OCI-LY7 (cell line): ENCODE data around the gene INTS7. TPM values are rescaled to one million over a fixed set of nuclear protein-coding genes. Genes with fewer than 3 reads are reported as not detected.
"Not testable (repeated sequence)": the region's sequence is repeated elsewhere in the genome, so short reads cannot be mapped to it uniquely, and the experiment has no call there.

Experiments
- BruUV-seq: library from RNA; stranded (reverse); fragments of 400-500 nt; replicated peaks from 2 replicates; lab custom pipeline; 2021; lab: Mats Ljungman, UMichigan
- CTCF ChIA-PET: fragments of 300-600 bp; sonication (Branson Sonifier 250); formaldehyde crosslinking; loops from one replicate; lab custom pipeline; 2022; ENCODE audit warnings: antibody characterized with exemption; ENCODE audit not compliant: unreplicated experiment; lab: Charles Lee
- POLR2A ChIA-PET: fragments of 300-600 bp; sonication (Branson Sonifier 250); formaldehyde crosslinking; loops from one replicate; lab custom pipeline; 2022; ENCODE audit warnings: antibody characterized with exemption; lab: Charles Lee
- DNase-seq: peaks from one replicate; pipeline ENCODE4 v3.0.0-alpha.2; 2015; ENCODE audit warnings: low spot score
- H2AFZ ChIP-seq: fragments of 200-600 bp; sonication (generic), shearing (Covaris generic); 2 replicates; pipeline ENCODE4 v1.6.1; 2014; ENCODE audit warnings: mild to moderate bottlenecking, antibody characterized with exemption, low read length, moderate library complexity
- H3K27ac ChIP-seq: fragments of 200-600 bp; sonication (generic); 2 replicates; pipeline ENCODE4 v1.5.1; 2014; ENCODE audit warnings: mixed run types, low read depth, mild to moderate bottlenecking, moderate library complexity, low read length, inconsistent platforms; ENCODE audit not compliant: poor library complexity, severe bottlenecking
- H3K36me3 ChIP-seq: fragments of 200-600 bp; sonication (generic); 2 replicates; pipeline ENCODE4 v1.6.1; 2014; ENCODE audit warnings: mild to moderate bottlenecking, antibody characterized with exemption, low read length, moderate library complexity, mixed read lengths; ENCODE audit not compliant: insufficient read depth
- H3K4me1 ChIP-seq: fragments of 200-600 bp; sonication (generic); 2 replicates; pipeline ENCODE4 v1.5.1; 2014; ENCODE audit warnings: mild to moderate bottlenecking, low read length; ENCODE audit not compliant: insufficient read depth, poor library complexity, severe bottlenecking
- H3K4me2 ChIP-seq: fragments of 200-600 bp; sonication (generic); 2 replicates; pipeline ENCODE4 v1.6.1; 2014; ENCODE audit warnings: mild to moderate bottlenecking, low read length
- H3K4me3 ChIP-seq: fragments of 200-600 bp; sonication (generic); 2 replicates; pipeline ENCODE4 v1.5.1; 2014; ENCODE audit warnings: mild to moderate bottlenecking, low read depth, low read length; ENCODE audit not compliant: poor library complexity, severe bottlenecking
- H3K79me2 ChIP-seq: fragments of 200-600 bp; sonication (generic); 2 replicates; pipeline ENCODE4 v1.6.1; 2016; ENCODE audit warnings: low read depth, mild to moderate bottlenecking, low read length, moderate library complexity, mixed read lengths; ENCODE audit not compliant: insufficient read depth
- H3K9me2 ChIP-seq: fragments of 200-600 bp; sonication (generic); 2 replicates; pipeline ENCODE4 v1.6.1; 2016; ENCODE audit warnings: mild to moderate bottlenecking, low read length, mixed read lengths; ENCODE audit not compliant: insufficient read depth
- H3K9me3 ChIP-seq: fragments of 200-600 bp; sonication (generic); 2 replicates; pipeline ENCODE4 v1.6.1; 2014; ENCODE audit warnings: mild to moderate bottlenecking, mixed run types, low read length, mixed read lengths
- H4K20me1 ChIP-seq: fragments of 200-600 bp; sonication (generic); 2 replicates; pipeline ENCODE4 v1.6.1; 2014; ENCODE audit warnings: mild to moderate bottlenecking, antibody characterized with exemption, low read length, moderate library complexity, mixed read lengths; ENCODE audit not compliant: insufficient read depth
- EZH2phosphoT487 ChIP-seq: fragments of 200-600 bp; sonication (generic); IDR thresholded peaks from 2 replicates; pipeline ENCODE4 v1.6.1; 2018; ENCODE audit warnings: low read depth, borderline replicate concordance, mild to moderate bottlenecking, mixed run types, antibody characterized with exemption, low read length, moderate library complexity, mixed read lengths
- intact Hi-C: fragments of 100-400 bp; cut with micrococcal nuclease; formaldehyde crosslinking; loops from one replicate; pipeline ENCODE4 v1.10.0; 2022; ENCODE audit not compliant: unreplicated experiment
- total RNA-seq, 2 experiments: library from RNA; depleted of rRNA in 1 of 2; stranded (reverse); fragments of >200 nt in 1 of 2; shearing (Covaris generic) in 1 of 2; gene quantifications; 2 replicates each; pipeline ENCODE4 v1.2.3, GENCODE V29; 2014 to 2022
- TF ChIP-seq, protein P1 (sequence below): fragments of 200-600 bp; sonication (generic); conservative IDR thresholded peaks from 2 replicates; pipeline ENCODE4 v1.5.1; 2014; ENCODE audit warnings: mild to moderate bottlenecking, antibody characterized with exemption, low read length, moderate library complexity, mixed read lengths

INTS7 gene
- total RNA-seq, 2 experiments from 2014 or later: 17.8 to 25.8 TPM

DNA sequence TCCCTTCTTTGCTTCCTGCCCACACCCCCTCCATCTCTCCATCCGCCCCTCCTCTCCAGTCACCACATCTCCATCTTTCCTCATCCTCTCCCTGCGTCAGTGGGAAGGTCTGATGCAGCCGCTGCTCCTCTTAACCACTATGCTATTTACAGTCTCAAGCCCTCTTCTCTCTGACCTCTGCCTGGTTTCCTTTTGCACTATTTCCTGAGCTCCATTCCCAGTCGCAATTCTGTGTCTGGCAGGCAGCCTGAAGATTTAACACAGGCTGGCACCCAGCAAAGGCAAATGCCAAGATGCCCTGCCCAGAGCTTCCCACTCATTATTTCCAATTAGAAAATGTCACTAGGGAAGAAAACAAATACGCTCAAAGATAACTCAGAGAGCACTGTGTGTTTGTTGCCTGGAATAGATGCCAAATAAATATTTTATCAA lies 115.2 kb downstream of the INTS7 start:
- Histone ChIP-seq H3K79me2 (no peaks in the 10 kb centered on the region), H2AFZ (no peak overlapping the region), H3K4me1 (no peaks in the 10 kb centered on the region), H3K36me3 (no peaks in the 10 kb centered on the region), H3K9me3 (no peaks in the 10 kb centered on the region), H3K4me2 (no peak overlapping the region), H3K27ac (no peak overlapping the region), H3K9me2 (no peaks in the 10 kb centered on the region), H4K20me1 (no peaks in the 10 kb centered on the region), H3K4me3 (no peak overlapping the region)
- intact Hi-C loops: no loop called here
- BruUV-seq: no TSS peak
- TF ChIP-seq EZH2phosphoT487: no peak
- TF ChIP-seq, protein P1, sequence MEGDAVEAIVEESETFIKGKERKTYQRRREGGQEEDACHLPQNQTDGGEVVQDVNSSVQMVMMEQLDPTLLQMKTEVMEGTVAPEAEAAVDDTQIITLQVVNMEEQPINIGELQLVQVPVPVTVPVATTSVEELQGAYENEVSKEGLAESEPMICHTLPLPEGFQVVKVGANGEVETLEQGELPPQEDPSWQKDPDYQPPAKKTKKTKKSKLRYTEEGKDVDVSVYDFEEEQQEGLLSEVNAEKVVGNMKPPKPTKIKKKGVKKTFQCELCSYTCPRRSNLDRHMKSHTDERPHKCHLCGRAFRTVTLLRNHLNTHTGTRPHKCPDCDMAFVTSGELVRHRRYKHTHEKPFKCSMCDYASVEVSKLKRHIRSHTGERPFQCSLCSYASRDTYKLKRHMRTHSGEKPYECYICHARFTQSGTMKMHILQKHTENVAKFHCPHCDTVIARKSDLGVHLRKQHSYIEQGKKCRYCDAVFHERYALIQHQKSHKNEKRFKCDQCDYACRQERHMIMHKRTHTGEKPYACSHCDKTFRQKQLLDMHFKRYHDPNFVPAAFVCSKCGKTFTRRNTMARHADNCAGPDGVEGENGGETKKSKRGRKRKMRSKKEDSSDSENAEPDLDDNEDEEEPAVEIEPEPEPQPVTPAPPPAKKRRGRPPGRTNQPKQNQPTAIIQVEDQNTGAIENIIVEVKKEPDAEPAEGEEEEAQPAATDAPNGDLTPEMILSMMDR: no peak
- DNase-seq: no peak
- CTCF ChIA-PET: no interaction called here
- POLR2A ChIA-PET: interaction anchor here (0.8 kb wide), 1 partner anchor 56 kb away, joined by 3 read pairs; no protein-coding TSS in a partner anchor

DNA sequence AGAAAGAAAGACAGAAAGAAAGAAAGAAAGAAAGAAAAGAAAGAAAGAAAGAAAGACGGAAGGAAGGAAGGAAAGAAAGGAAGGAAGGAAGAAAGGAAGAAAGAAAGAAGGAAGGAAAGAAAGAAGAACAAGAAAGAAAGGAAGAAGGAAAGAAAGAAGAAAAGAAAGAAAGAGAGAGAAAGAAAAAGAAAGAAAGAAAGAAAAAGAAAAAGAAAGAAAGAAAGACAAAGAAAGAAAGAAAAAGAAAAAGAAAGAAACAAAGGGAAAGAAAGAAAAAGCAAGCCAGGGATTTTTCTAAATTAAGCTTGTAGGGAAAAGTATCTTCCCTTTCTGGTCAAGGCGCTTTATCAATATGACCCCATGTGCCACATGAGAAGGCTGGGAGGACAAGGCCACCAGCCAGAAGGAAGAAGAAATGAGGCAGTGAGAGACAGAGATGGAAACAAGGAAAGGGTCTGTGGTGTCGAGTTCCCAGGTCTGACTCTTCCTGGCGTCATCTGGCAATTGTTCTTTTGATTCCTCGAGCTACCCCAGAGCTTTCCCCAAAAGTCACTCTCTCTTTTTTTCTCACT lies 116.4 kb downstream of the INTS7 start:
- TF ChIP-seq, protein P1: no peak
- TF ChIP-seq EZH2phosphoT487: no peak
- CTCF ChIA-PET: no interaction called here
- DNase-seq: no peak
- Histone ChIP-seq H3K79me2 (no peaks in the 10 kb centered on the region), H3K4me3 (no peak overlapping the region), H3K4me1 (no peaks in the 10 kb centered on the region), H3K9me2 (no peaks in the 10 kb centered on the region), H2AFZ (no peak overlapping the region), H3K36me3 (no peaks in the 10 kb centered on the region), H3K9me3 (no peaks in the 10 kb centered on the region), H3K4me2 (no peak overlapping the region), H4K20me1 (no peaks in the 10 kb centered on the region), H3K27ac (no peak overlapping the region)
- BruUV-seq: no TSS peak
- POLR2A ChIA-PET: no interaction called here
- intact Hi-C loops: no loop called here

DNA sequence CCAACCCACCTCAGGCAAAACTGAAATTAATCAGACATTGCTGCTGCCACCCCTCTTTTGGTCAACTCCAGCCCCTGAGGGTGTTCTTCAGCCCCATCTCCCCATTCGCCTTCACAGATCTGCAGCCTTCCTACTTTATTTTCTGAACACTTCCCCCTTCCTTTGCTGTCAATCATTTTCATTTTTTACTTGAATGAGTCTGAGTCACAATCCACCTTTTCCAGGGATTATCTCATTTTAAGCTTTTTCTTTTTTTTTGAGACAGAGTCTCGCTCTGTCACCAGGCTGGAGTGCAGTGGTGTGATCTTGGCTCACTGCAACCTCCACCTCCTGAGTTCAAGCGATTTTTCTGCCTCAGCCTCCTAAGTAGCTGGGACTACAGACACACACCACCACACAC lies 118.9 kb downstream of the INTS7 start:
- CTCF ChIA-PET, H3K27ac ChIP-seq, H3K36me3 ChIP-seq, H3K4me1 ChIP-seq, H3K4me2 ChIP-seq, H3K9me3 ChIP-seq, H3K4me3 ChIP-seq, DNase-seq, H3K9me2 ChIP-seq, H3K79me2 ChIP-seq, intact Hi-C loops, H2AFZ ChIP-seq, BruUV-seq, H4K20me1 ChIP-seq: not testable (repeated sequence)
- POLR2A ChIA-PET: interaction anchor here (1.3 kb wide), 1 partner anchor 29 kb away, joined by 3 read pairs; no protein-coding TSS in a partner anchor
